ENCODE data around the gene YIF1B.

The YIF1B gene

GRCh38 chr19:38304352-38304865, 11.3 kb downstream of the YIF1B start:
- no peak for DNase-seq (ENCODE audit: low read depth)

- no peak for DNase-seq (ENCODE audit: low read depth)
These were observed 12.0 kb downstream of the YIF1B start, which contains the start of gene C19orf33 for GRCh38 chr19:38303517-38304351. Gene C19orf33 (plus strand): TSS chr19:38304251. CDS start chr19:38304262, 11 bp downstream.

GRCh38 chr19:38298821-38299680, 16.7 kb downstream of the YIF1B start:
- no peak for DNase-seq (ENCODE audit: low read depth)

- DNase-seq (ENCODE audit: low read depth) = no peak
These were observed 21.7 kb downstream of the YIF1B start for GRCh38 chr19:38294090-38294489.

- DNase-seq (ENCODE audit: low read depth) = no peak
These were observed 22.5 kb downstream of the YIF1B start for GRCh38 chr19:38293281-38293680.

GRCh38 chr19:38291855-38292254, 23.9 kb downstream of the YIF1B start:
- no peak for DNase-seq (ENCODE audit: low read depth)

- DNase-seq (ENCODE audit: low read depth) = no peak
These were observed 25.1 kb downstream of the YIF1B start for GRCh38 chr19:38290631-38291147.

GRCh38 chr19:38289955-38290354, 25.8 kb downstream of the YIF1B start:
- DNase-seq (ENCODE audit: low read depth) = no peak

GRCh38 chr19:38288123-38288855, 27.5 kb downstream of the YIF1B start:
- no peak for DNase-seq (ENCODE audit: low read depth)

- DNase-seq (ENCODE audit: low read depth) = no peak
These were observed 28.1 kb downstream of the YIF1B start for GRCh38 chr19:38287604-38288003.

GRCh38 chr19:38285567-38285966, 30.2 kb downstream of the YIF1B start:
- DNase-seq (ENCODE audit: low read depth) = no peak

GRCh38 chr19:38284422-38284821, 31.3 kb downstream of the YIF1B start:
- DNase-seq (ENCODE audit: low read depth) = no peak

GRCh38 chr19:38283271-38283670, 32.5 kb downstream of the YIF1B start:
- no peak for DNase-seq (ENCODE audit: low read depth)

- DNase-seq (ENCODE audit: low read depth) = no peak
These were observed 33.8 kb downstream of the YIF1B start for GRCh38 chr19:38281811-38282566.

GRCh38 chr19:38280030-38280921, 35.5 kb downstream of the YIF1B start:
- DNase-seq (ENCODE audit: low read depth) = no peak

- no peak for DNase-seq (ENCODE audit: low read depth)
These were observed 37.0 kb downstream of the YIF1B start for GRCh38 chr19:38278751-38279150.

- DNase-seq (ENCODE audit: low read depth) = no peak
These were observed 37.6 kb downstream of the YIF1B start for GRCh38 chr19:38277969-38278680.

GRCh38 chr19:38277549-38277948, 38.2 kb downstream of the YIF1B start:
- DNase-seq (ENCODE audit: low read depth) = no peak

GRCh38 chr19:38276942-38277517, 38.7 kb downstream of the YIF1B start:
- no peak for DNase-seq (ENCODE audit: low read depth)
